LoVo (cell line): Measurements from ENCODE around the gene DPEP1.

Experiments
- DNase-seq: peaks from one replicate; pipeline ENCODE4 v3.0.0-alpha.2; 2016; ENCODE audit warnings: low spot score

The DPEP1 gene

GRCh38 chr16:89599451-89599858 lies 14.0 kb upstream of the DPEP1 start:
- peak; percentile 41 for DNase-seq

- DNase-seq, result no peak
Observed at GRCh38 chr16:89599902-89600301, 13.5 kb upstream of the DPEP1 start.

DNA sequence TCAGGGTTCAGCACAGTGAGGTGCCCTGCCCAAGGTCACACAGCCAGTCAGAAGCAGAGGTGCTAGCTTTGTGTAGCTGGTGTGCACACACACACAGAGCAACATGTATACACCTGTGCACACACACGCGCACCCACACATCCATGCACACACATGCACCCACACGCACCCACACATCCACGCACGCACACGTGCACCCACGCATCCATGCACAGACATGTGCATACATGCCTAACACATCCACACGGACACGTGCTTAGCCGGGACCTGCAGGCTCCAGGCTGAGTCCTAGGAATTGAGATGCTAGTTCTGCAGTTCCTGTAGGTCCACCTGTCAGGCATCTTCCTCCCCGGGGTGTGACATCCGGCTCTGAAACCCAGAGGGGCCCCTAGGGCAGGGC lies 13.0 kb upstream of the DPEP1 start:
- no peak for DNase-seq

DNA sequence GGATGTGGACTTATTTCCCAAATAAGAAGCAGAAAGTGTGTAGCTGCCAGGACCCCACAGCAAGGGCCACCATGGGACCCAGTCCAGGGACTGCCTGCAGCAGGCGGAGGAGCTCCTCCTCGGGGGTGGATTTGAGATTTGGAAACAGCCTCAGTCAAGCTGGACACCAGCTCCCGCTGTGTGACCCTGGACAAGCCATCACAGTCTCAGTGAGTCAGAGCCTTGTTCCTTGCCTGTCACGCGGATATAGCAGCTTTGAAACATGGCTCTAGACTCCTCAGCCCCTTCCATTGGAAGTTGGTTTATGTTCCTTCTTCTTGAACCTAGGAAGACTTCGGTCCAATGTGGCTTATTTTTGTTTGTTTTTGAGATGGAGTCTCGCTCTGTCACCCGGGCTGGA lies 12.5 kb upstream of the DPEP1 start:
- DNase-seq, result no peak

DNA sequence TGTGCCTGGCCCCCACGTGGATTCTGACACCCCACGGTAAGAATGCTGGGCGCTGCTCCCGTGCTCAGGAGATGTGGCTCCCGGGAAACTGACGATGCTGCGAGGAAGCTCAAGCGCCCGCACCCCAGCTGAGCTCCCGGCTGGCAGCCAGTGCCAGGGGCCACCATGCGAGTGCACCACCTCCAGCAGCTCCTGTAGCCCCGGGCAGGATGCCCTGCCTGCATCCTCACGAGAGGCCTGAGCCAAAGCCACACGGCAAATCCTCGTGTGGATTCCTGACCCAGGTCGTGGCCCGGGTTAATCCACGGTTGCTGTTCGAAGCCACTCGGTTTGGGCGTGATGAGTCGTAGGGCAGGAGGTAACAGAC lies 11.6 kb upstream of the DPEP1 start:
- no peak for DNase-seq

DNA sequence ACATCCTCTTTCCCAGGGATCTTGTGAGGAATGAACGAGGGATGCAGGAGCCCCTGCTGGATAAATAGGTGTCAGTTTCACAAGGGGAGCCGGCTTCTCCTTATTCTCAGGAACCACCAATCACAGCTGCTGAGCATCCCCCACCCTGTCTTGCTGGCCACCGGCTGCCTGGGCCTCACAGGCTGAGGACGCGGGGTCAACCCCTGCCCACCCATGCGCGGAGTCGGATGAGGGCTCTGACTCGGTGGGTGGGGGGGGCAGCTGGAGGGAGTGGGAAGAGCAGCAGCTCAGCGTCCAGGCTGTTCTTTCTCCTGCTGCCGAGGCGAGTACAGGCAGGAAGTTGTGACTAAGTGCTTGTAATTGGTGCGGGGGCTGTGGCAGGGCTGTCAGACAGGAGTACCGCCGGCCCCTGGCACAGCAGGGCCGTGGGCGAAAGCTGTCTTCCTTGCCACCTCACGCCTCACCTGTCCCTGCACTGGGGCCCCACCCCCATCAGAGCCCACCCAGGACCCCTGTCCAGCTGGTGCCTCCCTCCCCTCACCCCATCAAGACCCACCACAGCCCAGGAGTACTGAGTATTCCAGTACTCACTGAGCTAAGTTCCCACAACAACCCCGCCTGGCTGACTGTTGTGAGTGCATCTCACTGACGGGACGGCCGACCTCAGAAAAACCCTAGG lies 11.0 kb upstream of the DPEP1 start:
- no peak for DNase-seq

GRCh38 chr16:89602952-89603590 lies 10.4 kb upstream of the DPEP1 start:
- no peak for DNase-seq

GRCh38 chr16:89604764-89605163 lies 8.7 kb upstream of the DPEP1 start:
- no peak for DNase-seq

DNA sequence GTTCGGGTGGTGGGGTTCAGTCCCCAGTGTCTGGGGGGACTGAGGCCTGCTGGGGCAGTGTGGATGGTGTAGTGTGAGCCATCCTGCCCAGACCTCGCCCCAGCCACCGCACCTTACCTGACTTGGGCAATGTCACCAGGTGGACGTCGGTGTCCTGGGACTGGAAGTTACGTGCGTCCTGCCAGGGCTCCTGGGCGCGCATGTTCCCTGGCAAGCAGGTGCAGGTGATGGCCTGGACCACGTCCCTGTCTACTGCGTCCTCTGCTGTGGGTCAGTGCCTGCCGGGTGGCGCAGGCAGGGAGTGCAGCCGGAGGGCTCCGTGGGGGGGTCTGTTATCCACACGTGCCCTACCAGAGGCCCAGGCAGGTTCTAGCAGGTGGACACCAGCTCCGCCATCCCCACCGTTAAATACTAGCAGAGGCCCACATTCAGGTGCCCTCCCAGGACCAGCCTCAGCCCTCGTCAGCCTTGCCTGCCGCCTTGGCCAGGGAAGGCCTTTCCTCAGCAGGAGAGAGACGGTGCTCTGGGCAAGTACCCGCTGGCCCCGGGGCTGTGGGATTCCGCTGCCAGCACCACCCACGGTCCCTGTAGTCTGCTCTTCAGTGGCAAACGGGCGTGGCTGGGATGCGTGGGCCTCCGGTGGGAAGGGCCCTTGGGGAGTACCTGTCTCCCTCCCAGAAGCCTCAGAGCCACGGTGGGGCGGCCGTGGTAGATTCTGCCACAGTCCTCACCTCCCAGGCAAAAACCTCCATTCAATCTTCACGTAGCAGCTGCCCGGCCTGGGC lies 8.1 kb upstream of the DPEP1 start:
- DNase-seq, result no peak

DNA sequence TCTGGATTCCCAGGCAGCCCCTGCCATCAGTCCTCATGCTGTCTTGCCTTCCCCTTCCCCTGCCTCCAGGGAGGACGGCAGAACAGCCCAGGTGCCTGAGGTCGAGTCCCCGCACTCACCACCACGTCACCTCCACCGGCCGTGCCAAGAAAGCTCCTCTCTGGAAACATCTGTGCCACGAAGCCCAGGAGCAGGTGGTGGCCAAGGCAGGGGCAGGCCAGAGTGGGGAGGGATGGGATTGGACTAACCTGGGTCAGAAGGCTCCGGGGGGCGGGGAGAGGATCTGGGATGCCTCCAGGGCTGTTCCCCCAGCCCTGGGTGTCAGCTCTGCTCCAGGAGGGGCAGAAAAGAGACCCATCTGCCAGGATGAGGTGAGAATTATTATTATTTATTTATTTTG lies 7.4 kb upstream of the DPEP1 start:
- DNase-seq, result no peak

DNA sequence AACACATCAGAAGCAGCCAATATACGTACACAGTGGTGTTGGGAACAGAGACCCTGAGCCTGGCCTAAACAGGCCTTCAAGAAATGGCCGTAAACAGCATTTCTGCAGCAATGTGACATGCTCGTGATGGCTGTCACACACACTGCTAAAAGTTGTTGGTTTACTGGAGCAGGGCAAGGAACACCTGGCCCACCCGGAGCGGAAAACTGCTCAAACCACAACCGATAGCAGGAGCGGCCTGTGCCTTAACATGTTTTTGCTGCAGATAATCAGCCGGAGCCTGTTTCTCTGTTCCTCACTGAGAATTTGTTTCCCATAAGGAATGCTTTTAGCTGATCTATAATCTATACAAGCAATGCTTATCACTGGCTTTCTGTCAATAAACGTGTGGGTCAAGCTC lies 6.0 kb upstream of the DPEP1 start:
- no peak for DNase-seq

- no peak for DNase-seq
Observed at GRCh38 chr16:89607937-89608740, 5.3 kb upstream of the DPEP1 start.

DNA sequence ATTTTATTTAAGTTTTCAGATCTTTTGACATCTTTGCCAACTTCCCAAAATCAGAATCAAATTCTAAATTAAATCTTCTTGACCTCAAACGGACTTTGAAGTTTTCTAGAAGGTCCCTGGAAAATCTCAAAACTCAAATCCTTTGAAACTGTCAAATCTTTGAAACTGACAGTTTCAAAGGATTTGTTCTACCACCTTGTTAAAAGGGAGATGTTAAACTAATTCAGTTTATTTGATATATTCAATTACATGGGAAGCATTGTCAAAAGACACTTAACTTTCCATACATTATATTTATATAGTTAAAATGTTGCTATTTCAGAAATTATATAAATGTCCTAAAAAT lies 3.4 kb upstream of the DPEP1 start:
- no peak for DNase-seq

DNA sequence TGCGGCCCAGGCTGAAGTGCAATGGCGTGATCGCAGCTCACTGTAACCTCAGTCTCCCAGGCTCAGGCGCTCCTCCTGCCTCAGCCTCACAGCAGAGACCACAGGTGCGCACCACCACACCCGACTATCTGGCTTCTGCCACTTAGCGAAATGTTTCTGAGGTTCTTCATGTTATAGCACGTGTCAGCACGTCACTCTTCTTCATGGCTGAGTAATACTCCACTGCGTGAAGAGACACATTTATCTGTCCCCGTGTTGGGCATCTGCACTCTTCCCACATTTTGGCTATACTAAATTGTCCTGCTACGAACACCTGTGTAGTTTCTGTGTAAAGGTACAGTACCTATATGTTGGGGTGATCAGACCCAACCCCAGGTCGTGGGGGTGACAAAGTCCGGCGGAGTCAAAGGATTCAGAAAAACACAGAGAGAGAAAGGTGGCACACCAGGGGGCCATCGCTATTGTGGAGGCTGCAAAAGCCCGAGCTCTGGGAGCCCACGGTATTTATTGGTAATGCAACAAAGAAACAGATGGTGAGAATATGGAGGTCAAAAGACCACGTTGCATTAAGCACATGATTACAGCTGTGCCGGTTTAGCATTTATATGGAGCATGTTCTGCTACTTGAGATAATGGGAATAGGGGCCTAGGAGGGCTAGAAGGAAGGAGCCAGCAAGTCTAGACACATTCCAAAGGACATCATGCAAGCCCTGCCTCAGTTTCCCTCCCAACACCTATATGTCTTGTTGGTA lies 851 bp upstream of the DPEP1 start:
- no peak for DNase-seq

DNA sequence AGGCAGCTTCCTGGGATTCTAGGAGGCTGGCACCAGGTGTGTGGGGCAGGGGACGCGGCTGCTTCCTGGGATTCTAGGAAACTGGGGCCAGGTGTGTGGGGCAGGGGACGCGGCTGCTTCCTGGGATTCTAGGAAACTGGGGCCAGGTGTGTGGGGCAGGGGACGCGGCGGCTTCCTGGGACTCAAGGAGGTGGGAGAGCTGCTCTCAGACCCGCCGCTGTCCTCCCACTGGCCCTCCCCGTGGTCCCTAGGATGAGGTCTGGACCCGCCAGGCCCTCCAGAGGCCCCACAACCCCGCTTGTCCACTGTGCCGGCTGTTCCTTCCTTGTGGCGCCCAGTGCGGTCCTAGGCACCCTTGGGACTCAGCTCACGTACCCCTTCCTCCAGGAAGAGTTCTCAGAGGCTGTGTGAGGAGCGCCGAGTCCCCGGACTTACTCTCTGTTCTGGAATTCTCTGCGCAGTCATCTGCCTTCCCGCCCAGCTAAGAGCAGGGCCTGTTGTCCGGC lies 565 bp downstream of the DPEP1 start:
- no peak for DNase-seq

- no peak for DNase-seq
Observed at GRCh38 chr16:89615176-89615575, 1.7 kb downstream of the DPEP1 start.

- no peak for DNase-seq
Observed at GRCh38 chr16:89615596-89616090, 2.2 kb downstream of the DPEP1 start.

GRCh38 chr16:89616623-89617022 lies 3.2 kb downstream of the DPEP1 start:
- no peak for DNase-seq

DNA sequence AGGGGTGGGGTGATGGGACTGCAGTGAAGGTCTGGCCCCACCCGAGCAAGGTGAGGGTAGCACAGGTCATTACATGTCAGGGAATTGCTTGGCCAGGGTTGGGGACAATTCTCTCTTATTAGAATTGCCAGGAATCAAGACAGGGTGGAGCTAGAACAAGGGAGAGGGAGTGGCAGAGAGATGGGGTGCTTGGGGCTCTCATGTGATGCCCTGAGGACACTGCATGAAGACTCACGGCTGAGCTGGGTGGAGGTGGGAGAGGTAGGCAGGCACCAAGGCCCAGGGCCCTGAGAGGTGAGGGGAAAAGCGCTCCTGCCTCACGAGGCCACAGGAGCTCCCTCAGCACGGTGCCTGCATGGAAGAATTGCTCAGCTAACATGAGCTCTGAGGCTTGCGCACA lies 3.6 kb downstream of the DPEP1 start:
- no peak for DNase-seq

GRCh38 chr16:89618109-89618998 lies 4.9 kb downstream of the DPEP1 start:
- DNase-seq, result no peak
